ENCODE results near the gene MEPE. TPM values are rescaled to one million over a fixed set of nuclear protein-coding genes. Genes with fewer than 3 reads are reported as not detected.
A peak's percentile ranks its signal among the peaks of the same experiment; 100 is the strongest.

MEPE gene
- total RNA-seq, 1 donor from 2014 or later, result not detected

- intact Hi-C loops (cut with micrococcal nuclease), result loop anchor here (10.0 kb wide), 1 partner anchor 295 kb away; no protein-coding TSS in a partner anchor
- peak overlapping the region; percentile 30 for H3K27ac ChIP-seq (replicated peaks)
These were observed 7.4 kb downstream of the MEPE start for GRCh38 chr4:87840149-87840548.

GRCh38 chr4:87843936-87844335 lies 11.2 kb downstream of the MEPE start:
- H3K4me1 ChIP-seq, result peaks cover 20% of the 10 kb centered on the region
- TF ChIP-seq CTCF (IDR thresholded peaks at IDR 0.05; ENCODE audit: borderline replicate concordance), result no peak
- DNase-seq, result no peak
- H3K27me3 ChIP-seq (ENCODE audit: low read depth), result no peaks in the 10 kb centered on the region
- intact Hi-C loops (cut with micrococcal nuclease), result loop anchor here (10.0 kb wide), 1 partner anchor 299 kb away; no protein-coding TSS in a partner anchor
- H3K36me3 ChIP-seq, result no peaks in the 10 kb centered on the region
- no peak overlapping the region for H3K4me3 ChIP-seq
- peak overlapping the region; percentile 43 for H3K27ac ChIP-seq (replicated peaks)
- no peaks in the 10 kb centered on the region for H3K9me3 ChIP-seq (replicated peaks)

More at GRCh38 chr4:87840149-87840548, 7.4 kb downstream of the MEPE start:
- no peak for DNase-seq
- Histone ChIP-seq H3K36me3 (no peaks in the 10 kb centered on the region), H3K27me3 (ENCODE audit: low read depth) (no peaks in the 10 kb centered on the region), H3K4me3 (no peak overlapping the region), H3K9me3 (replicated peaks) (no peaks in the 10 kb centered on the region), H3K4me1 (peaks cover 15% of the 10 kb centered on the region)
- no peak for TF ChIP-seq CTCF (IDR thresholded peaks at IDR 0.05; ENCODE audit: borderline replicate concordance)

DNA sequence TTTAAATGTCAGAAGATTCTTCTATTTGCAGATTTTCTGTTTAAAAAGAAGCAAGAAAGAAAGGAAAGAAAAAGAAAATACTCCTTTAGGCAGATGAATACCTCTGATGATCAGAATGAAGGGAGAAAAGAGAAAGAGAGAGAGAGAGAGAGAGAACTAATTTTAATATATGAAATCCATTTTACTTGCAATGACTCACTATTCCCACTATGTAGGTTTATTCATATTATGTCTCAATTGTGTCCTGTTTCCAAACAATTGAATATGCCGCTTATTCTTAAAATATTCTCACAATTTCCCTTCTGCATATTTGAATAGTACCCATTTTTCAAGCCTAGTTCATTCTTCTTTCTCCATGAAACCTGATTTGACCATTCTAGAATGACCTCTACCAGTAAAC lies 11.7 kb downstream of the MEPE start:
- Histone ChIP-seq H3K4me1 (peaks cover 20% of the 10 kb centered on the region), H3K4me3 (no peak overlapping the region), H3K36me3 (no peaks in the 10 kb centered on the region), H3K27me3 (ENCODE audit: low read depth) (no peaks in the 10 kb centered on the region), H3K27ac (replicated peaks) (peak overlapping the region; percentile 43), H3K9me3 (replicated peaks) (no peaks in the 10 kb centered on the region)
- intact Hi-C loops (cut with micrococcal nuclease), result loop anchor here (10.0 kb wide), 1 partner anchor 300 kb away; no protein-coding TSS in a partner anchor
- no peak for TF ChIP-seq CTCF (IDR thresholded peaks at IDR 0.05; ENCODE audit: borderline replicate concordance)
- no peak for DNase-seq

- DNase-seq, result no peak
- Histone ChIP-seq H3K4me1 (peaks cover 18% of the 10 kb centered on the region), H3K27me3 (ENCODE audit: low read depth) (no peaks in the 10 kb centered on the region), H3K9me3 (replicated peaks) (no peaks in the 10 kb centered on the region), H3K4me3 (no peak overlapping the region), H3K36me3 (no peaks in the 10 kb centered on the region), H3K27ac (replicated peaks) (no peak overlapping the region)
- intact Hi-C loops (cut with micrococcal nuclease), result loop anchor here (10.0 kb wide), 1 partner anchor 301 kb away; no protein-coding TSS in a partner anchor
- no peak for TF ChIP-seq CTCF (IDR thresholded peaks at IDR 0.05; ENCODE audit: borderline replicate concordance)
These were observed 13.5 kb downstream of the MEPE start for GRCh38 chr4:87846226-87846625.

GRCh38 chr4:87848622-87849351 lies 16.0 kb downstream of the MEPE start:
- no peaks in the 10 kb centered on the region for H3K9me3 ChIP-seq (replicated peaks)
- H3K4me1 ChIP-seq, result peaks cover 16% of the 10 kb centered on the region
- peak; percentile 73 for TF ChIP-seq CTCF (IDR thresholded peaks at IDR 0.05; ENCODE audit: borderline replicate concordance)
- peak overlapping the region; percentile 37 for H3K27ac ChIP-seq (replicated peaks)
- no peaks in the 10 kb centered on the region for H3K36me3 ChIP-seq
- intact Hi-C loops (cut with micrococcal nuclease), result loop anchor here (10.0 kb wide), 1 partner anchor 304 kb away; no protein-coding TSS in a partner anchor
- peak overlapping the region; percentile 46 for H3K4me3 ChIP-seq
- no peaks in the 10 kb centered on the region for H3K27me3 ChIP-seq (ENCODE audit: low read depth)
- DNase-seq, result peak; percentile 15
